Peyer's patch (tissue), 4 donors: ENCODE measurements around the gene ZNF644. TPM values are rescaled to one million over a fixed set of nuclear protein-coding genes. Genes with fewer than 3 reads are reported as not detected.

Experiments used
- DNase-seq, 3 donors: peaks; one replicate each; pipeline ENCODE4 v3.0.0-alpha.2; 2017 to 2019
- H3K27ac ChIP-seq, 4 donors: fragments of 200-600 bp; sonication (generic); one replicate each; pipeline ENCODE4 v1.5.1; 2016 to 2019
- H3K27me3 ChIP-seq, 2 donors: fragments of 200-600 bp; sonication (generic); one replicate each; pipeline ENCODE4 v1.5.1; 2019
- H3K36me3 ChIP-seq, 3 donors: fragments of 200-600 bp; sonication (generic); one replicate each; pipeline ENCODE4 v1.5.1; 2016 to 2019
- H3K4me1 ChIP-seq, 4 donors: fragments of 200-600 bp; sonication (generic); one replicate each; pipeline ENCODE4 v1.5.1; 2016 to 2019
- H3K4me3 ChIP-seq, 4 donors: fragments of 200-600 bp; sonication (generic); 1 replicate in 3 of 4; 2 replicates in 1 of 4; pipeline ENCODE4 v1.5.1; 2016 to 2019; ENCODE audit warnings: mild to moderate bottlenecking in 1 of 4
- H3K9me3 ChIP-seq, 4 donors: fragments of 200-600 bp; sonication (generic); one replicate each; pipeline ENCODE4 v1.5.1; 2016 to 2019; ENCODE audit warnings: mild to moderate bottlenecking in 1 of 4
- CTCF ChIP-seq, 6 experiments: fragments of 450-650 bp in 4 of 6; fragments of 200-600 bp in 2 of 6; sonication (generic) in 1 of 6; IDR thresholded peaks; one replicate each; pipeline ENCODE4 v1.5.1; 2017 to 2019; ENCODE audit warnings: antibody characterized with exemption in 6 of 6, mild to moderate bottlenecking in 3 of 6, moderate library complexity in 1 of 6
- POLR2A ChIP-seq, 2 donors: fragments of 450-650 bp; IDR thresholded peaks; one replicate each; pipeline ENCODE4 v1.5.1; 2017; ENCODE audit warnings: antibody characterized with exemption in 2 of 2, mild to moderate bottlenecking in 2 of 2, moderate library complexity in 2 of 2
- total RNA-seq, 4 donors: library from RNA; depleted of rRNA; stranded (reverse); fragments of >200 nt; gene quantifications; one replicate each; pipeline ENCODE4 v1.1.0, GENCODE V29; 2016

ZNF644 gene
- total RNA-seq, 4 donors from 2014 or later: 46.5 to 111 (median 62.4) TPM

- Histone ChIP-seq H3K36me3 (no peaks in the 10 kb centered on the region), H3K4me3 (no peak overlapping the region), H3K4me1 (peaks cover 0 to 23% (median 0%) of the 10 kb centered on the region in 4 donors), H3K27ac (no peak overlapping the region), H3K27me3 (no peaks in the 10 kb centered on the region), H3K9me3 (no peaks in the 10 kb centered on the region)
- no peak for DNase-seq
- TF ChIP-seq CTCF (IDR thresholded peaks at IDR 0.05): no peak
- no peak for TF ChIP-seq POLR2A (IDR thresholded peaks at IDR 0.05)
These were observed 95.6 kb downstream of the ZNF644 start for GRCh38 chr1:90925928-90926869.

- H3K27ac ChIP-seq: no peak overlapping the region
- DNase-seq: no peak
- peaks cover 0 to 23% (median 0%) of the 10 kb centered on the region in 4 donors for H3K4me1 ChIP-seq
- H3K27me3 ChIP-seq: no peaks in the 10 kb centered on the region
- no peaks in the 10 kb centered on the region for H3K9me3 ChIP-seq
- TF ChIP-seq POLR2A (IDR thresholded peaks at IDR 0.05) (no peak), CTCF (IDR thresholded peaks at IDR 0.05) (no peak)
- no peaks in the 10 kb centered on the region for H3K36me3 ChIP-seq
- H3K4me3 ChIP-seq: no peak overlapping the region
These were observed 96.9 kb downstream of the ZNF644 start for GRCh38 chr1:90924982-90925381.

- no peaks in the 10 kb centered on the region for H3K36me3 ChIP-seq
- no peaks in the 10 kb centered on the region for H3K27me3 ChIP-seq
- no peak overlapping the region for H3K27ac ChIP-seq
- DNase-seq: no peak
- peaks cover 0 to 23% (median 0%) of the 10 kb centered on the region in 4 donors for H3K4me1 ChIP-seq
- H3K9me3 ChIP-seq: no peaks in the 10 kb centered on the region
- TF ChIP-seq CTCF (IDR thresholded peaks at IDR 0.05) (no peak), POLR2A (IDR thresholded peaks at IDR 0.05) (no peak)
- no peak overlapping the region for H3K4me3 ChIP-seq
These were observed 98.8 kb downstream of the ZNF644 start for GRCh38 chr1:90922996-90923395.

GRCh38 chr1:90922202-90922601 is 99.6 kb downstream of the ZNF644 start:
- no peak for TF ChIP-seq POLR2A (IDR thresholded peaks at IDR 0.05)

GRCh38 chr1:90919900-90920299 is 101.9 kb downstream of the ZNF644 start:
- TF ChIP-seq POLR2A (IDR thresholded peaks at IDR 0.05) (no peak), CTCF (IDR thresholded peaks at IDR 0.05) (no peak)
- no peak overlapping the region for H3K4me3 ChIP-seq
- H3K27ac ChIP-seq: no peak overlapping the region
- no peak for DNase-seq
- peaks cover 0 to 23% (median 0%) of the 10 kb centered on the region in 4 donors for H3K4me1 ChIP-seq
- H3K36me3 ChIP-seq: peaks cover 0 to 10% (median 0%) of the 10 kb centered on the region in 3 donors
- no peaks in the 10 kb centered on the region for H3K27me3 ChIP-seq
- no peaks in the 10 kb centered on the region for H3K9me3 ChIP-seq

More at GRCh38 chr1:90922202-90922601, 99.6 kb downstream of the ZNF644 start:
- H3K27me3 ChIP-seq: no peaks in the 10 kb centered on the region
- peaks cover 0 to 23% (median 0%) of the 10 kb centered on the region in 4 donors for H3K4me1 ChIP-seq
- no peak overlapping the region for H3K27ac ChIP-seq
- no peaks in the 10 kb centered on the region for H3K9me3 ChIP-seq
- no peak overlapping the region for H3K4me3 ChIP-seq
- H3K36me3 ChIP-seq: no peaks in the 10 kb centered on the region
- DNase-seq: no peak

GRCh38 chr1:90919190-90919719 is 102.6 kb downstream of the ZNF644 start:
- Histone ChIP-seq H3K27me3 (no peaks in the 10 kb centered on the region), H3K4me3 (no peak overlapping the region), H3K4me1 (peaks cover 0 to 20% (median 0%) of the 10 kb centered on the region in 4 donors), H3K27ac (no peak overlapping the region), H3K9me3 (no peaks in the 10 kb centered on the region), H3K36me3 (peaks cover 0 to 15% (median 0%) of the 10 kb centered on the region in 3 donors)
- no peak for DNase-seq
- TF ChIP-seq CTCF (IDR thresholded peaks at IDR 0.05): no peak
- no peak for TF ChIP-seq POLR2A (IDR thresholded peaks at IDR 0.05)
